ENCODE measurements around the gene IL23R. TPM values are rescaled to one million over a fixed set of nuclear protein-coding genes. Genes with fewer than 3 reads are reported as not detected.

Gene IL23R
- total RNA-seq, 1 donor: not detected

- DNase-seq (ENCODE audit: insufficient read length, low spot score, missing footprints): no peak
- H3K36me3 ChIP-seq (ENCODE audit: insufficient read depth, low read length): no peaks in the 10 kb centered on the region
- no peak for TF ChIP-seq CTCF (IDR thresholded peaks at IDR 0.05; ENCODE audit: extremely low read depth, low read depth, low read length)
- no peaks in the 10 kb centered on the region for H3K4me1 ChIP-seq (ENCODE audit: insufficient read depth, low read length)
- H3K4me2 ChIP-seq (ENCODE audit: insufficient read depth, low read length): no peak overlapping the region
- H3K27ac ChIP-seq (ENCODE audit: low read depth, low read length): no peak overlapping the region
- no peaks in the 10 kb centered on the region for H3K79me2 ChIP-seq (ENCODE audit: insufficient read depth, low read length)
- H3K4me3 ChIP-seq (ENCODE audit: insufficient read depth, low read length): no peak overlapping the region
- H2AFZ ChIP-seq (ENCODE audit: low read length): no peak overlapping the region
- peaks cover 3% of the 10 kb centered on the region for H3K9me3 ChIP-seq (ENCODE audit: low read depth, low read length)
- no peaks in the 10 kb centered on the region for H3K27me3 ChIP-seq (ENCODE audit: insufficient read depth, low read length)
- H4K20me1 ChIP-seq (ENCODE audit: insufficient read depth, low read length): no peaks in the 10 kb centered on the region
Observed at GRCh38 chr1:67274623-67275325, 108.5 kb downstream of the IL23R start.

- H3K36me3 ChIP-seq (ENCODE audit: insufficient read depth, low read length): no peaks in the 10 kb centered on the region
Observed at GRCh38 chr1:67280696-67281095, 114.4 kb downstream of the IL23R start.

GRCh38 chr1:67281244-67281643 is 115.0 kb downstream of the IL23R start:
- no peaks in the 10 kb centered on the region for H4K20me1 ChIP-seq (ENCODE audit: insufficient read depth, low read length)
- peaks cover 10% of the 10 kb centered on the region for H3K27me3 ChIP-seq (ENCODE audit: insufficient read depth, low read length)
- no peaks in the 10 kb centered on the region for H3K79me2 ChIP-seq (ENCODE audit: insufficient read depth, low read length)
- H2AFZ ChIP-seq (ENCODE audit: low read length): no peak overlapping the region
- DNase-seq (ENCODE audit: insufficient read length, low spot score, missing footprints): no peak
- H3K36me3 ChIP-seq (ENCODE audit: insufficient read depth, low read length): no peaks in the 10 kb centered on the region
- no peak overlapping the region for H3K4me2 ChIP-seq (ENCODE audit: insufficient read depth, low read length)
- no peak overlapping the region for H3K27ac ChIP-seq (ENCODE audit: low read depth, low read length)
- H3K9me3 ChIP-seq (ENCODE audit: low read depth, low read length): no peaks in the 10 kb centered on the region
- no peak for TF ChIP-seq CTCF (IDR thresholded peaks at IDR 0.05; ENCODE audit: extremely low read depth, low read depth, low read length)
- no peaks in the 10 kb centered on the region for H3K4me1 ChIP-seq (ENCODE audit: insufficient read depth, low read length)
- H3K4me3 ChIP-seq (ENCODE audit: insufficient read depth, low read length): no peak overlapping the region

More at GRCh38 chr1:67280696-67281095, 114.4 kb downstream of the IL23R start:
- no peaks in the 10 kb centered on the region for H4K20me1 ChIP-seq (ENCODE audit: insufficient read depth, low read length)
- H3K4me3 ChIP-seq (ENCODE audit: insufficient read depth, low read length): no peak overlapping the region
- TF ChIP-seq CTCF (IDR thresholded peaks at IDR 0.05; ENCODE audit: extremely low read depth, low read depth, low read length): no peak
- no peak overlapping the region for H2AFZ ChIP-seq (ENCODE audit: low read length)
- peaks cover 10% of the 10 kb centered on the region for H3K27me3 ChIP-seq (ENCODE audit: insufficient read depth, low read length)
- no peaks in the 10 kb centered on the region for H3K4me1 ChIP-seq (ENCODE audit: insufficient read depth, low read length)
- no peak overlapping the region for H3K27ac ChIP-seq (ENCODE audit: low read depth, low read length)
- DNase-seq (ENCODE audit: insufficient read length, low spot score, missing footprints): no peak
- H3K9me3 ChIP-seq (ENCODE audit: low read depth, low read length): no peaks in the 10 kb centered on the region
- no peaks in the 10 kb centered on the region for H3K79me2 ChIP-seq (ENCODE audit: insufficient read depth, low read length)
- no peak overlapping the region for H3K4me2 ChIP-seq (ENCODE audit: insufficient read depth, low read length)

- no peak overlapping the region for H3K4me2 ChIP-seq (ENCODE audit: insufficient read depth, low read length)
- no peak for DNase-seq (ENCODE audit: insufficient read length, low spot score, missing footprints)
Observed at GRCh38 chr1:67285780-67286488, 119.7 kb downstream of the IL23R start.

More at GRCh38 chr1:67285780-67286488, 119.7 kb downstream of the IL23R start:
- Histone ChIP-seq H3K9me3 (ENCODE audit: low read depth, low read length) (no peaks in the 10 kb centered on the region), H3K27me3 (ENCODE audit: insufficient read depth, low read length) (peaks cover 8% of the 10 kb centered on the region), H3K79me2 (ENCODE audit: insufficient read depth, low read length) (no peaks in the 10 kb centered on the region), H3K4me1 (ENCODE audit: insufficient read depth, low read length) (no peaks in the 10 kb centered on the region), H3K36me3 (ENCODE audit: insufficient read depth, low read length) (no peaks in the 10 kb centered on the region), H2AFZ (ENCODE audit: low read length) (no peak overlapping the region), H3K27ac (ENCODE audit: low read depth, low read length) (no peak overlapping the region), H4K20me1 (ENCODE audit: insufficient read depth, low read length) (no peaks in the 10 kb centered on the region), H3K4me3 (ENCODE audit: insufficient read depth, low read length) (no peak overlapping the region)
- TF ChIP-seq CTCF (IDR thresholded peaks at IDR 0.05; ENCODE audit: extremely low read depth, low read depth, low read length): no peak

Data from osteoblast (primary cell).